ENCODE results near the gene RARA.
A peak's percentile ranks its signal among the peaks of the same experiment; 100 is the strongest.
"Not testable (repeated sequence)": the region's sequence is repeated elsewhere in the genome, so short reads cannot be mapped to it uniquely, and the experiment has no call there.

Gene RARA

GRCh38 chr17:40361063-40361924, 52.3 kb downstream of the RARA start:
- no peak for DNase-seq

- no peak for DNase-seq
Observed at GRCh38 chr17:40361925-40362695, 53.1 kb downstream of the RARA start.

- peak; percentile 93 for DNase-seq
Observed at GRCh38 chr17:40362696-40363110, 53.7 kb downstream of the RARA start.

- peak; percentile 63 for DNase-seq
Observed at GRCh38 chr17:40363111-40363827, 54.3 kb downstream of the RARA start.

GRCh38 chr17:40364121-40364861, 55.3 kb downstream of the RARA start, which contains the start of gene GJD3:
GJD3 (minus strand) TSS chr17:40364737; CDS start chr17:40363815, 922 bp downstream.
- no peak for DNase-seq

- no peak for DNase-seq
Observed at GRCh38 chr17:40364906-40365305, 55.9 kb downstream of the RARA start.

- DNase-seq = no peak
Observed at GRCh38 chr17:40366076-40366860, 57.3 kb downstream of the RARA start.

- no peak for DNase-seq
Observed at GRCh38 chr17:40366861-40367518, 58.0 kb downstream of the RARA start.

GRCh38 chr17:40367728-40368127, 58.7 kb downstream of the RARA start:
- DNase-seq = not testable (repeated sequence)

- DNase-seq = no peak
Observed at GRCh38 chr17:40369923-40370322, 60.9 kb downstream of the RARA start.

- DNase-seq = peak; percentile 70
Observed at GRCh38 chr17:40371261-40371929, 62.4 kb downstream of the RARA start.

- DNase-seq = no peak
Observed at GRCh38 chr17:40372031-40372430, 63.1 kb downstream of the RARA start.

GRCh38 chr17:40372644-40373043, 63.7 kb downstream of the RARA start:
- peak; percentile 29 for DNase-seq

GRCh38 chr17:40373324-40373723, 64.3 kb downstream of the RARA start:
- no peak for DNase-seq

GRCh38 chr17:40373999-40374398, 65.0 kb downstream of the RARA start:
- DNase-seq = no peak

GRCh38 chr17:40374821-40375498, 66.0 kb downstream of the RARA start:
- no peak for DNase-seq

GRCh38 chr17:40375786-40376185, 66.8 kb downstream of the RARA start:
- DNase-seq = not testable (repeated sequence)

GRCh38 chr17:40376541-40376940, 67.6 kb downstream of the RARA start:
- not testable (repeated sequence) for DNase-seq

GRCh38 chr17:40377832-40378231, 68.9 kb downstream of the RARA start:
- DNase-seq = no peak

- DNase-seq = no peak
Observed at GRCh38 chr17:40378966-40379365, 70.0 kb downstream of the RARA start.
